ENCODE data around the gene ANG. TPM values are rescaled to one million over a fixed set of nuclear protein-coding genes. Genes with fewer than 3 reads are reported as not detected.

Gene ANG
- total RNA-seq, 1 experiment from 2014 or later, result 3.9 TPM

GRCh38 chr14:20743556-20743955 lies 55.0 kb downstream of the ANG start:
- DNase-seq (ENCODE audit: low spot score), result no peak

Other genes starting within 250 kb of the ANG start
- 69.6 and 83.2 TPM in 2 replicates for gene OSGEP, start 234.0 kb upstream of the ANG start, total RNA-seq (2014; rRNA removed; shearing (Covaris generic))
- 54.7 and 122 TPM in 2 replicates for gene APEX1, start 233.5 kb upstream of the ANG start, total RNA-seq (2014; rRNA removed; shearing (Covaris generic))
- gene PIP4P1, start 227.3 kb upstream of the ANG start, total RNA-seq (2014; rRNA removed; shearing (Covaris generic)), result 29.5 and 32.8 TPM in 2 replicates
- 88.6 and 98.9 TPM in 2 replicates for gene PNP, start 219.4 kb upstream of the ANG start, total RNA-seq (2014; rRNA removed; shearing (Covaris generic))
- not detected in 2 replicates for gene RNASE10, start 183.2 kb upstream of the ANG start, total RNA-seq (2014; rRNA removed; shearing (Covaris generic))
- not detected in 2 replicates for gene RNASE9, start 127.7 kb upstream of the ANG start, total RNA-seq (2014; rRNA removed; shearing (Covaris generic))
- not detected in 2 replicates for gene RNASE11, start 100.8 kb upstream of the ANG start, total RNA-seq (2014; rRNA removed; shearing (Covaris generic))
- gene RNASE12, start 97.4 kb upstream of the ANG start, total RNA-seq (2014; rRNA removed; shearing (Covaris generic)), result not detected in 2 replicates
- not detected in 2 replicates for gene OR6S1, start 47.1 kb upstream of the ANG start, total RNA-seq (2014; rRNA removed; shearing (Covaris generic))
- 14.7 and 22.2 TPM in 2 replicates for gene RNASE4, start 4.2 kb upstream of the ANG start, total RNA-seq (2014; rRNA removed; shearing (Covaris generic))
- not detected in 2 replicates for gene EDDM3A, start 57.1 kb downstream of the ANG start, total RNA-seq (2014; rRNA removed; shearing (Covaris generic))
- not detected in 2 replicates for gene EDDM3B, start 79.6 kb downstream of the ANG start, total RNA-seq (2014; rRNA removed; shearing (Covaris generic))
- not detected in 2 replicates for gene RNASE6, start 92.5 kb downstream of the ANG start, total RNA-seq (2014; rRNA removed; shearing (Covaris generic))
- 2.1 and 9.4 TPM in 2 replicates for gene RNASE1, start 114.1 kb downstream of the ANG start, total RNA-seq (2014; rRNA removed; shearing (Covaris generic))
- gene RNASE3, start 202.6 kb downstream of the ANG start, total RNA-seq (2014; rRNA removed; shearing (Covaris generic)), result not detected in 2 replicates

Measured in H4 (cell line).